NCI-H2227 treated with DMSO at 0.1 percent for 48 hours (cell line): ENCODE results near the gene DLL4.

Experiments used
- DNase-seq: peaks from one replicate; lab custom pipeline; 2025; lab: John Stamatoyannopoulos, UW

Gene DLL4

DNA sequence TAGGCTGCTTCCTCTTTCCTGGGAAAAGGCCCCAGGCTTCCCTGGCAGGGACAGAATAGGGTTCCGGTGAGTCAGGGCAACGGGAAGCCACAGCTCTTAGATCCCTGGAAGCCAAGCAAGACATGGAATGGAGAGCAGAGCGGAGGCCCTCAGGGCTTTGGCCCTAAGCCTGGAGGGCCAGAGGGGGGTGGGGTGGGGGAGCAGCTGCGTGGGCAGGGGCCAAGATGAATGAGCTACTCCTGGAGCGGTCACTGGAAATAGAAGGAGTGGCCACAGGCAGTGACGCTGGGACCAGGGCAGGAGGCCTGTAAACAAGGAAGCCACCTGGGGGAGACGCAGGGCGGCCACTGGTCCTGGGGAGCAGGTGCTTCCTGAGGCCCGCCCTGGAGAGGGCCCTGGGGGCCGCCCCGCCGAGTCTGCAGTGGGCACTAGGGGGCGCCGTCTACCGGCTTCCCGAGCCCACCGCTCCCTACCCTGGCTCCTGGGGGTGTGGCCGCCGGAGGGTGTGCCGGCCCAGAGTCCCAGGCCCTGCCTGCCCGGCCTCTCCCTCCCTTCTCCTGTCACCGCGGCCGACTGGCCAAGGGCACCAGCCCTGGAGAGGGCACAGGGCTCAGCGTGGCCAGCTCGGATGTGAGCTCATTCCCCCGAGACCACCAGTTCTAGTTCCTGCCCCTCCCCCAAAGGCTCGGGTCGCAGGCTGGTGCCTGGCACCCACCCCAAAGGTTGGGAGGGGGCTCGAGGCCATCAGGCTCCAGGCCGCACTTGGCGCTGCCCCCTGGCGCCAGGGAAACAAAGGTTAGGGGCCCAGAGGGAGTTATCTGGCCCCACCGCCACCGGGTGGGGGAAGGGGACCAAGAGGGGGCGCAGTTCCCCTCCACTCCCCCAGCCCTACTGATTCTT, 22.8 kb upstream of the DLL4 start:
- peak; percentile 70 for DNase-seq

GRCh38 chr15:40906991-40907802, 21.9 kb upstream of the DLL4 start:
- peak; percentile 45 for DNase-seq

DNA sequence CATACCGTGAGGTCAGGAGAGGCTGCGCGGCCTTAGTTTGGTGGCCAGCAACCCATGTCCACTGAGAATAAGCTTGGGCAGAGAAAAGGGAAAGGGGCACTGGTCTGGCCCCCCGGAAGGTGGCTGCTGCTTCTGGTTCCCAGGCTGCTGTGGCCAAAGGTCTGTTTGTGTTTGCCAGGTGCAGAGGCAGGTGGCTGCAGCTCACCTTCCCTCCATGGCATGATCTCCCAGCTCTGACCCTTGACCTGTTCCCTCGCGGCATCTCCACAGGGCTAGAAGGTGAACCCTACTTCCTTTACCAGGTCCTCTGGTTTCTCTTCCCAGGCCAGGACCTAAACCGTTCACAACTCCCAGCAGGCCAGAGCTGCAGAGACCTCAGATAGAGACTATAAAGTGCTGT, 21.0 kb upstream of the DLL4 start:
- DNase-seq: no peak

DNA sequence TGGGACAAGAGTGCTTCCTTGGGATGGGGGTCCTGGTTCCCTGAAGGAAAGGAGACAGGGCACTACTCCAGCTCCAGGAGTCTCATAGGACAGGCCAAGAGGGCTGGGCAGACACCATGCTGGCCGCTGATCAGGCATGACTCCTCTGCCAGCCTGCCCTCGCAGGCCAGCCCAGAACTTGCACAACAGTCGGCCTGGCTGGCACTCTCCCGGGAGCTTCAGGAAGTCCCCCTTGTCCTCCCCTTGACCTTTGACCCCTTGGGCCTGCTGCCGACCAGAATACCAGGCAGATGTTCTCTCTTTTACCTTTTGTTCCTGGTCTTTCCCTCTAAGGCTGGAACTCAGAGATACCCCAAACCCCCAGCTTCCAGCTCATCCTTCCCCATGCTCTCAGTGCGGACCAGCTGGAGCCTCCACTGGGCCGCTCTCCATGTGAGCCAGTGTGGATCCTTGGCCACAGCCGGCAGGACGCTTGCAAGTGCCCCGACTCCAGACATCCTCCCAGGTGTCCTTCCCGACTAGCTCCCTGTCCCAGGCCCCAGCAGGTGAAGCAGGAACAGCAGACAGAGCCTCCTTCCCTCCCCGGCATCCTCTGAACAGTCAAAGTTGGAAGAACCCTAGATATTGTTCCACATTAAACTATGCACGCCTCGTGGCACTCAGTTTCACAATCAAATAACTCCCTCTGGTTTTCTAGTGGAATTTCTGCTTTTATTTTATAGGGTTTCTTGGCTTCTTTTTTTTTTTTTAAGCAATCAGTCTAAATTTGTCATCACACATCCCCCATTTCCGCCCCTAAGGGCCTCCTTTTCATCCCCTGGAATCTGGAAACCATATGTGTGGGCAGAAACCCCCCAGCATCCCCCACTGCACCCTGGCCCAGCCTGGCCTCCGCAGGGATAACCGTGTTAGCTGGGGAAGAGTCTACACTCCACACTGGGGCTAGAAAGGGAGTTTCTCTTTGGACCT, 19.2 kb upstream of the DLL4 start:
- DNase-seq: no peak

DNA sequence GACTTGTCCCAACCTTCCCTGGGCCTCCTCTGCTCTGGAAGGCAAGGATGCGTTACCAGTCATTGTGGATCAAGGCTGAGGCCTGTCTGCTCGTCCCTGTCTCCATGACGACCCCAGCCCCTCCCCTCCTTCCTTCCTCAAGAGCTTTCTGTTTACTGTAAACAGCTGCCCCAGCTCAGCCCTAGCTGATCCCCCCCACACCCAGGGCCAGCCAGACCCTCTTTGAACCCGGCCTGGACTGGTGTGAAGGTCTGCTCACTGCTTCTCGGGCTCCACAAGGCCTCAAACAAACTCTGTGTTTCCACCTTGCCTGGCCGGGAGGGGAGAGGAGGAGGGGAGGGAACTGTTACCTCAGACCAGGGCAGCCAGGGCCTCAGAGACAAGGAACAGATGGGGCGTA, 18.0 kb upstream of the DLL4 start:
- peak; percentile 21 for DNase-seq

GRCh38 chr15:40911693-40912092, 17.4 kb upstream of the DLL4 start:
- no peak for DNase-seq

DNA sequence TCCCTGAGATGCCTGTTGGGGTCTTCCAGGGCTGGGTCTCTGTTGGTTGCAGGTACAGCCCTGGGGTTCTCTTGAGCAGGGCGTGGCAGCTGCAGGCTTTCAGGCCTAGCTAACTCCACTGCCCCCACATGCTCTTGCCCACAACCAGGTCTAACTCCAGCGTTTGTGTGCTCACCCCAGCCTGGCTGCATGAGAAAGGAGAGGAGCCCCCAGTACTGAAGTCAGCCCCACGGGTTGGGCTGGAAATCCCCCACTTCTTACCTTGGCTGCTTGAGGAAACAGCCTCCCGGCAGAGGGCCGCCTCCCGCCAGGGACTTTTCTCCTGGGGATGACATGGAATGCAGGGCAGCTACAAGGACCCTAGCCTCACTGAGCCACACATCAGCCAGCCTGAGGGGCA, 16.7 kb upstream of the DLL4 start:
- no peak for DNase-seq

- no peak for DNase-seq
These were observed 15.1 kb upstream of the DLL4 start for GRCh38 chr15:40914013-40914412.

DNA sequence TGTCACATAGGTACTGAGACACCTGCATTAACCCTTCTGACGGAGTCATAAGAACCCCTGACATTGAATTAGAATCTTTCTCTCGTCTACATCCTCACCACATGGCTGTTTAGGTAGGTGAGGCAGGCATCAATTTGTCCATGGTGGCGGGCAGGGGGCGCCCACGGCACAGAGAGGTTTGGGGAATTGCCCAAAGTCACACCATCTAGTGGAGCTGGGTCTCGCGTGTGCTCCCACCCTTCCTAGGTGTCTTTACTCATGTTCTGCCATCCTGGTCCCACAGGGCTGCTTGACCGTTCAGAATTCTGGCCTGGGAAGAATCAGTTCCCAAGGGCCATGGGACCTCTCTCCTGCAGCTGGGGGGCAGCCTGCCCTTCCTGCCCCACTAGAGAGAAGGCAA, 14.7 kb upstream of the DLL4 start:
- no peak for DNase-seq

DNA sequence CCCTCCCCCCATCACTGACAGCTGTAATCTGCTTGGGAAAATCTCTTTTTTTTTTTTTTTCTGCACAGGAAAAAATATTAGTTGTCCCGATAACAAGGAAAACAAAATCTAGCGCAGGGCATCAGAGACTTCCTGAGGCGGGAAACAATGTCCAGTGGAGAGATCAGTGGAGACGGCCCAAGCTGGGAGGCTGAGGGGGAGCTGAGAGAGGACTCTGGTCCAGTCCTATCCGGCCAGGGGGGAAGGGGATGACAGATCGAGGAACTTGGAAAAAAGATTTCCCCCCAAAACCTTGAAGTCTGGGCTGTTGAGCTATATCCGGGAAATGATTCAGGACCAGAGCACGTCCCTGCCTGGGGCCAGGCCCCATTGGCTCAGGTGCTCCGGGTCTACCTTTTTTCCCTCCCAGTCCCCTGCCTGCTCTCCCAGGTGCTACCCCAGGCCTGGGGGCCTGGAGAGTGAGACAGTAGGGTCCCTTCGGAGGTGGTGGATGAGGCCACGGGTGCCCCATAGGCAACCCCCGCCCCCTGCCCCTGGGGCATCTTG, 14.0 kb upstream of the DLL4 start:
- DNase-seq: no peak

DNA sequence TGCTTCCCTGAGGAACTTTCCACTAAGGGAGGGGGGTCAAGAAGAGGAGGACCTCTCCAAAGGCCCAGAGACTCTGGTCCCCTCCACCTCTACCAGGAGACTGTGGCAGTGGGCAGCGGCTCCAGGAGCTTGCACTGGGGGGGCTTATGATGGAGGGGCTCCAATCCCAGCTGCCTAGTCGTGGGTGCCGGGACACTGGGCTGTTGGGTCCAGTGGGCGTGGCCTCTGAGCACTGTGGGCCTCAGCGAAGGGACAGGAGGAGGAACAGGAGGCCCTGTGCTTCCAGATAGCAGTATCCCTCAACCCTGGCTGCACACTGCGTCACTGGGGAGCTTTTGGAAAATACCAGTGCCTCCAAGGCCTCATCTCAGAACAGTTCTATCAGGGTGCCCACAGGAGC, 13.5 kb upstream of the DLL4 start:
- DNase-seq: no peak

GRCh38 chr15:40917585-40917984, 11.6 kb upstream of the DLL4 start:
- DNase-seq: no peak

- no peak for DNase-seq
These were observed 10.9 kb upstream of the DLL4 start for GRCh38 chr15:40918146-40918798.

DNA sequence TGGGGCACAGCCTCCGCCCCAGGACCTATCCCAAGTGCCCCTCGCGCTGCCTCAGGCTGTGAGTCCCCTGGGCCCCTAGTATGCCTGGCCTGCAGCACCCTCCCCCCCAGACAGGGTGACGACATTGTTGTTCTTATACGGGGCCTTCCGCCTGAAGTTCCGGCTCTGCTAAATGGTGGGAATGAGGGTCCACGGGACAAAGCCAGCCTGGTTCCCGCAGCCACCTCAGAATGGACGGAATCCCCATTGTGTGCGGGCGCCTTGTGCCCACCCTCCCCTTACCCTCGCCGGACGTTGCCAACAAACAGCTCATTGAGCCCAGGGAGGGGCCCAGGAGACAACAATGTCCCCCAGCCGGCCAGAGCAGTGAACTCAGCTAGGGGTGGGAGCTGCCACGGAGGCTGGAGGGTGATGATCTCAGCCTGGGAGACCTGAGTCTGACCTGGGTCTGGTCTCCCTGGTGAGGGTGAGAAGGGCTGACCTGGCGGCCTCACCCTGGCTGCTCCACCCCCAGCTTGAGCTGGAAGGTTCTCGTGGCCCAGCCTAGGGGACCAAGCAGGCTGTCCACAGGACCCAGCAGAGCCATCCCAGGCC, 10.2 kb upstream of the DLL4 start:
- DNase-seq: no peak

DNA sequence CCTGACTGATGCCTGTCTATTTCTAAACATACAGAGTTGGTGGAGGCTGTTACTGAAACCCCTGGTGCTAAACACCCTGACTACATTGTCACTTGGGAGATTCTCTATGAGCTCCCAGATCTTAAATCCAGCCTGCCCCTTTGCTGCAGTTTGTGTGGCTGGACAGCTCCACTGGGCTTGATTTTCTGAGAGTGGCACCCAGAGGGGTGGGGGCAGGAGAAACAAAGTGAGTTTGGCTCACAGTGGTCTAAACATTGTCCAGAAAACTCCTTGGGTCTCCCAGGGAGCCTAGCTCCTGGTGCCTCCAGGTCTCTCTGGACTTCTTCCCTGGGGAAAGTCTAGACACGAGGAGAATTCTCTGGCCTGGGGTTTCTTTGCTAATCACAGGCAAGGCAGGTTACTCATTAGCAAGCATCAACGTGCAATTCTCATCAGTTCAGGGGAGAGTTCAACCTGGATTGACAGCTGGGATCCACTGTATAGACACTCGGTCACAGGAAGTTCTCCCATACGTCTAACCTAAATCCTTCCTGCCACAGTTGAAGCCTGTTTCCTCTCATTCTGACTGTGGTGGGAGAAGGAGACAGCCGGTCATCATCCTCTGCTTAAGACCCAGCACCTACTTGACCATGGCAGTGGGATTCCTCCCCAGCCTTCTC, 7.1 kb upstream of the DLL4 start:
- no peak for DNase-seq

- no peak for DNase-seq
These were observed 6.5 kb upstream of the DLL4 start for GRCh38 chr15:40922608-40923005.

- no peak for DNase-seq
These were observed 5.6 kb upstream of the DLL4 start for GRCh38 chr15:40923551-40923950.

DNA sequence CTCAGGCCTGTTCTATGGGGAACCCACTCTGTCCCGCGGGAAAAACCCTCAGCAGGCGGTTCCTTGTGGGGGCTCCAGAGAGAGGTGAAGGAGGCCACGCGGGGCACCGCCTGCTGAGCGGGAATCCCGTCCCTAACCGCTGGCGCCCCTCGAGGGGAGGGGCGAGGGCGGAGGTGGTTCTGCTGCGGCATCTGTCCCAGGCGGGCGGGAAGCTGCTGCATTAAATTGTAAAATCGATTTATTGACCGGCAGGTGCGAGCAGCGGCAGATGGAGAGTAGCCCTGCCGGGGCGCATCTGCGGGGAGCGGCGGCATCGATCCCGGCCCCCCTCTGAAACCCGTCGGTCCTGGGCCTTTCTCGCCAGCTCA, 3.7 kb upstream of the DLL4 start:
- no peak for DNase-seq

DNA sequence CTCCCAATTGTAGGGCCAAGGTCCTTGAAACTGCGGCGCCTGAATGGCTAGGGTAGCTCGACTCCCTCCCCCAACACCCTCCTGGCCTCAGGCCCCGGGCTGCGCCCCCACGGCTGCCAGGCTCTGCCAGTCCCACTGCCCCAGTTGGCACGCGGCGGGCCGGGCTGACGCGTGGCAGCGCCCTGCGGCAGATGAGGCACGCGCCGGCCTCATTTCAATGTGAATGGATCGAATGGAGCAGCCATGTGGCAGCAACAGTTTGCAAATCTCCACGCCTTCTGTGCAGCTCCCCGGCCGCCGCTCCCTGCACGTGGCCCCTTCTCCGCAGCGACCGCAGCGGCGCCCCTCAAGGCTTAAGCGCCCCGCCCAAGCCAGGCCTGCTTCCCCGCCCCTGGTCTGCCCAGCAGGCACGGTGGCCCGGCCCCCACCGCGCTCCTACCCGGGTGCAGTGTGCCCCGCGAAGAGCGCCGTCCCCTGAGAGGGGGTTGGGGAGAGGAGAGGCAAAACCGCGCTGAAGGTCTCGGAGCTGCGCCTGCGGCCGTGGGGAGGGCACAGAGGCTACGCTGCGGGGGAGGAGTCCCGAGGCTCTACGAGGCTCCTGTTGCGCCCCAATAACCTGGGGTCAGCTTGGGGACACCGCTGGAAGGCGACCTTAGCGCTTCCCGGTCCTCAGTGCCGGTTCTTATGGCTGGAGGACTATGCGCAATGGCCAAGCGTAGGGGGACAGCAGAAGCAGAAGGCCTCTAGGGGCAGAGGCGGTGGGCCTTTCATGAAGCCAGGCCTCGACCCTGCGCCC, 3.1 kb upstream of the DLL4 start:
- peak; percentile 26 for DNase-seq
